ENCODE data around the gene RAB11FIP4.

RAB11FIP4 gene

GRCh38 chr17:31476525-31477416 lies 85.3 kb downstream of the RAB11FIP4 start:
- Histone ChIP-seq H2AFZ (no peak overlapping the region), H3K27ac (no peak overlapping the region), H3K9ac (no peak overlapping the region)

GRCh38 chr17:31477417-31478055 lies 86.1 kb downstream of the RAB11FIP4 start:
- Histone ChIP-seq H3K4me1 (peaks cover 21% of the 10 kb centered on the region), H3K36me3 (ENCODE audit: control insufficient read depth, insufficient read depth, low read length) (no peaks in the 10 kb centered on the region), H3K4me3 (ENCODE audit: low read depth, low read length) (no peak overlapping the region), H3K79me2 (no peaks in the 10 kb centered on the region), H2AFZ (no peak overlapping the region), H3K27me3 (ENCODE audit: control insufficient read depth, insufficient read depth, low read length) (no peaks in the 10 kb centered on the region), H3K9me3 (ENCODE audit: control insufficient read depth, low read length) (no peaks in the 10 kb centered on the region), H3K4me2 (ENCODE audit: low read length) (no peak overlapping the region), H3K9ac (no peak overlapping the region), H3K27ac (no peak overlapping the region)
- TF ChIP-seq, protein P1, sequence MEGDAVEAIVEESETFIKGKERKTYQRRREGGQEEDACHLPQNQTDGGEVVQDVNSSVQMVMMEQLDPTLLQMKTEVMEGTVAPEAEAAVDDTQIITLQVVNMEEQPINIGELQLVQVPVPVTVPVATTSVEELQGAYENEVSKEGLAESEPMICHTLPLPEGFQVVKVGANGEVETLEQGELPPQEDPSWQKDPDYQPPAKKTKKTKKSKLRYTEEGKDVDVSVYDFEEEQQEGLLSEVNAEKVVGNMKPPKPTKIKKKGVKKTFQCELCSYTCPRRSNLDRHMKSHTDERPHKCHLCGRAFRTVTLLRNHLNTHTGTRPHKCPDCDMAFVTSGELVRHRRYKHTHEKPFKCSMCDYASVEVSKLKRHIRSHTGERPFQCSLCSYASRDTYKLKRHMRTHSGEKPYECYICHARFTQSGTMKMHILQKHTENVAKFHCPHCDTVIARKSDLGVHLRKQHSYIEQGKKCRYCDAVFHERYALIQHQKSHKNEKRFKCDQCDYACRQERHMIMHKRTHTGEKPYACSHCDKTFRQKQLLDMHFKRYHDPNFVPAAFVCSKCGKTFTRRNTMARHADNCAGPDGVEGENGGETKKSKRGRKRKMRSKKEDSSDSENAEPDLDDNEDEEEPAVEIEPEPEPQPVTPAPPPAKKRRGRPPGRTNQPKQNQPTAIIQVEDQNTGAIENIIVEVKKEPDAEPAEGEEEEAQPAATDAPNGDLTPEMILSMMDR (IDR thresholded peaks at IDR 0.05), result no peak

More at GRCh38 chr17:31476525-31477416, 85.3 kb downstream of the RAB11FIP4 start:
- H3K36me3 ChIP-seq (ENCODE audit: control insufficient read depth, insufficient read depth, low read length), result no peaks in the 10 kb centered on the region
- peaks cover 21% of the 10 kb centered on the region for H3K4me1 ChIP-seq
- no peak overlapping the region for H3K4me2 ChIP-seq (ENCODE audit: low read length)
- no peaks in the 10 kb centered on the region for H3K79me2 ChIP-seq
- TF ChIP-seq, protein P1 (IDR thresholded peaks at IDR 0.05), result no peak
- H3K27me3 ChIP-seq (ENCODE audit: control insufficient read depth, insufficient read depth, low read length), result no peaks in the 10 kb centered on the region
- H3K4me3 ChIP-seq (ENCODE audit: low read depth, low read length), result no peak overlapping the region
- no peaks in the 10 kb centered on the region for H3K9me3 ChIP-seq (ENCODE audit: control insufficient read depth, low read length)

GRCh38 chr17:31479062-31479408 lies 87.6 kb downstream of the RAB11FIP4 start:
- H3K27ac ChIP-seq, result no peak overlapping the region

DNA sequence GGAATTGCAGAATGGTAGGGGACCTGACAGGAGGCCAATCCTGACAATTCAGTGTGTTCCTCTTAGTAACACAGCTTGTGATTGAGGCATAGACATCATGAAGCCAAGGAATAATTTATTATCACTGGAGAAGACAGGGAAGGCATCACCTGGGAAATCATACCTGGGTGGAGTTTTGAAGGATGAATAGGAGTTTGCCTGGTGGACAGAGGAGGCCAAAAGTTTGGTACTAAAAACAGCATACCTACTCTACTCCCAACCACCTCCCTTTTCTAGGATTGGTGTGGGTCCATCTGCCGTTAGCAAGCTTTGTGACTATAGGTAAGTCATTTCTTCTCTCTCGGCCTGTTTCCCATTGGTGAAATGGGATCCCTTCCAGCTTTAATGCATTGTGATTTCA lies 88.0 kb downstream of the RAB11FIP4 start:
- Histone ChIP-seq H3K9ac (no peak overlapping the region), H3K4me2 (ENCODE audit: low read length) (no peak overlapping the region), H3K36me3 (ENCODE audit: control insufficient read depth, insufficient read depth, low read length) (no peaks in the 10 kb centered on the region), H3K27ac (no peak overlapping the region), H3K79me2 (no peaks in the 10 kb centered on the region), H2AFZ (no peak overlapping the region), H3K9me3 (ENCODE audit: control insufficient read depth, low read length) (no peaks in the 10 kb centered on the region), H3K4me3 (ENCODE audit: low read depth, low read length) (no peak overlapping the region), H3K27me3 (ENCODE audit: control insufficient read depth, insufficient read depth, low read length) (no peaks in the 10 kb centered on the region), H3K4me1 (peaks cover 21% of the 10 kb centered on the region)
- TF ChIP-seq, protein P1 (IDR thresholded peaks at IDR 0.05), result no peak

More at GRCh38 chr17:31479062-31479408, 87.6 kb downstream of the RAB11FIP4 start:
- Histone ChIP-seq H3K9me3 (ENCODE audit: control insufficient read depth, low read length) (no peaks in the 10 kb centered on the region), H3K4me3 (ENCODE audit: low read depth, low read length) (no peak overlapping the region), H3K27me3 (ENCODE audit: control insufficient read depth, insufficient read depth, low read length) (no peaks in the 10 kb centered on the region), H3K36me3 (ENCODE audit: control insufficient read depth, insufficient read depth, low read length) (no peaks in the 10 kb centered on the region), H3K4me2 (ENCODE audit: low read length) (no peak overlapping the region), H3K9ac (no peak overlapping the region), H2AFZ (no peak overlapping the region), H3K79me2 (no peaks in the 10 kb centered on the region), H3K4me1 (peaks cover 21% of the 10 kb centered on the region)
- TF ChIP-seq, protein P1 (IDR thresholded peaks at IDR 0.05), result no peak
